LNCAP (cell line): ENCODE results near the gene SGTA.

Experiments
- CTCF ChIP-seq: fragments of 450-650 bp; IDR thresholded peaks from 2 replicates; pipeline ENCODE4 v1.5.1; 2017; ENCODE audit warnings: mild to moderate bottlenecking

SGTA gene

GRCh38 chr19:2755811-2756210 lies 27.3 kb downstream of the SGTA start:
- TF ChIP-seq CTCF: no peak

- TF ChIP-seq CTCF: no peak
These were observed 27.7 kb downstream of the SGTA start for GRCh38 chr19:2755448-2755705.

- no peak for TF ChIP-seq CTCF
These were observed 28.2 kb downstream of the SGTA start for GRCh38 chr19:2754659-2755447.

GRCh38 chr19:2751438-2751830 lies 31.6 kb downstream of the SGTA start:
- TF ChIP-seq CTCF: no peak

GRCh38 chr19:2750808-2751437 lies 32.1 kb downstream of the SGTA start:
- no peak for TF ChIP-seq CTCF

- no peak for TF ChIP-seq CTCF
These were observed 35.7 kb downstream of the SGTA start for GRCh38 chr19:2747349-2747748.

- no peak for TF ChIP-seq CTCF
These were observed 39.0 kb downstream of the SGTA start for GRCh38 chr19:2744113-2744512.
